Measurements from ENCODE around the gene MT1F. TPM values are rescaled to one million over a fixed set of nuclear protein-coding genes. Genes with fewer than 3 reads are reported as not detected.

Gene MT1F
- total and polyA plus RNA-seq, 10 of the 15 experiments (the other 5 are each of a cell fraction or from before 2014, with no cell fraction given), result 0.28 to 2.5 (median 1.1) TPM; not detected in 1

DNA sequence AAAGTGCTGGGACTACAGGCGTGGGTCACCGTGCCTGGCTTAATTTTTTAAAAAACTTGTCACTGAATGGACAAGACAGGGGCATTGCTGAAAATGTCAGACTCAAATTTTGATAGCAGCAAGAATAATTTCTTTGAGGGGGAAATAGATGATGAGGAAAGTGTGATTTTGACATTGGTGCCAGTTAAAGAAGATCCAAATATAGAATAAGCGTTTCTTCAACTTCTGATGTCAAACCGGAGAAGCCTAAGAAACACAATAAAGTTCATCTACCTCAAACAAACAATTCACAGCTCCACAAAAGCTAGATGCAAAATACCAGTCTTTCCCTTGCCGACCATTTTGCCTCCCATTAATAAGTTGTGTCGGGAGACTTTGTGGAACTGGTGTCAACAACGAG lies 29.0 kb downstream of the MT1F start (continued):
- TF ChIP-seq CUX1 (IDR thresholded peaks at IDR 0.05; ENCODE audit: insufficient replicate concordance, low read depth, low read length) (no peak), ZBED1 (IDR thresholded peaks at IDR 0.05; ENCODE audit: borderline replicate concordance) (no peak), POLR2AphosphoS5 (IDR thresholded peaks at IDR 0.05; ENCODE audit: low read length) (no peak), MTA3 (IDR thresholded peaks at IDR 0.05; ENCODE audit: borderline replicate concordance, low read length) (no peak), STAT1 (conservative IDR thresholded peaks at IDR 0.05) (no peak)

GRCh38 chr16:56688762-56689161 lies 31.0 kb downstream of the MT1F start:
- CTCF ChIA-PET, result no interaction called here
- H3K4me2 ChIP-seq (ENCODE audit: control insufficient read depth, insufficient read depth), result no peak overlapping the region
- intact Hi-C loops (cut with micrococcal nuclease; ENCODE audit: unreplicated experiment) (no loop called here), in situ Hi-C loops (cut with MboI) (loop anchor here (25.0 kb wide), 1 partner anchor 751 kb away; no protein-coding TSS in a partner anchor)
- H3K36me3 ChIP-seq (ENCODE audit: control insufficient read depth in 2 of 2, insufficient read depth in 2 of 2, low read length in 1 of 2), result no peaks in the 10 kb centered on the region
- no peaks in the 10 kb centered on the region for H3K9me3 ChIP-seq (replicated peaks; ENCODE audit: control insufficient read depth, insufficient read depth, low read length)
- H3K79me2 ChIP-seq (ENCODE audit: control insufficient read depth, insufficient read depth, low read length), result no peaks in the 10 kb centered on the region
- BruUV-seq (replicated peaks), result no TSS peak
- no peak for ATAC-seq
- WGBS (ENCODE audit: insufficient coverage, insufficient replicate concordance, low lambda C conversion rate, missing lambda C conversion rate), result 0% methylated on average over 1 of the region's 1 CpG
- POLR2A ChIA-PET, result no interaction called here
- H3K9ac ChIP-seq (ENCODE audit: control insufficient read depth, insufficient read depth, low read length), result no peak overlapping the region
- no peaks in the 10 kb centered on the region for H4K20me1 ChIP-seq (ENCODE audit: control insufficient read depth, insufficient read depth)
- no peaks in the 10 kb centered on the region for H3K4me1 ChIP-seq (ENCODE audit: control insufficient read depth, insufficient read depth, low read length)
- no peak overlapping the region for H2AFZ ChIP-seq (ENCODE audit: control insufficient read depth, low read depth, low read length)
- no peak overlapping the region for H3K4me3 ChIP-seq
- no peak overlapping the region for H3K27ac ChIP-seq (ENCODE audit: control insufficient read depth, insufficient read depth)
- SMC1A ChIA-PET (ENCODE audit: uncharacterized antibody, unreplicated experiment), result no interaction called here
- RAD21 ChIA-PET (ENCODE audit: unreplicated experiment), result interaction anchor here (1.3 kb wide), 1 partner anchor 13 kb away, joined by 4 read pairs; no protein-coding TSS in a partner anchor
- no peaks in the 10 kb centered on the region; a peak in 1 of 4 replicates for H3K27me3 ChIP-seq (replicated peaks in 1 of 2; ENCODE audit: control insufficient read depth in 2 of 2, insufficient read depth in 2 of 2, low read length in 1 of 2)
- no peak for DNase-seq (ENCODE audit: low read depth, low spot score)
- no peak for FAIRE-seq
- no peak for TF ChIP-seq WRNIP1 (IDR thresholded peaks at IDR 0.05; ENCODE audit: borderline replicate concordance, low read depth, low read length)
- TF ChIP-seq MAX (IDR thresholded peaks at IDR 0.05; ENCODE audit: low read depth, low read length), result no peak
- no peak for TF ChIP-seq FOXM1 (IDR thresholded peaks at IDR 0.05; ENCODE audit: low read depth, low read length)
- no peak for TF ChIP-seq BCL3 (IDR thresholded peaks at IDR 0.05; ENCODE audit: borderline replicate concordance, insufficient read depth, low read depth, low read length, poor library complexity, severe bottlenecking)
- no peak for TF ChIP-seq RUNX3 (IDR thresholded peaks at IDR 0.05; ENCODE audit: low read length)
- TF ChIP-seq BRCA1 (IDR thresholded peaks at IDR 0.05; ENCODE audit: low read depth, low read length), result no peak
- TF ChIP-seq SREBF2 (IDR thresholded peaks at IDR 0.05; ENCODE audit: low read length), result no peak
- TF ChIP-seq, protein P1, sequence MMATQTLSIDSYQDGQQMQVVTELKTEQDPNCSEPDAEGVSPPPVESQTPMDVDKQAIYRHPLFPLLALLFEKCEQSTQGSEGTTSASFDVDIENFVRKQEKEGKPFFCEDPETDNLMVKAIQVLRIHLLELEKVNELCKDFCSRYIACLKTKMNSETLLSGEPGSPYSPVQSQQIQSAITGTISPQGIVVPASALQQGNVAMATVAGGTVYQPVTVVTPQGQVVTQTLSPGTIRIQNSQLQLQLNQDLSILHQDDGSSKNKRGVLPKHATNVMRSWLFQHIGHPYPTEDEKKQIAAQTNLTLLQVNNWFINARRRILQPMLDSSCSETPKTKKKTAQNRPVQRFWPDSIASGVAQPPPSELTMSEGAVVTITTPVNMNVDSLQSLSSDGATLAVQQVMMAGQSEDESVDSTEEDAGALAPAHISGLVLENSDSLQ (IDR thresholded peaks at IDR 0.05), result no peak
- no peak for TF ChIP-seq TBL1XR1 (IDR thresholded peaks at IDR 0.05; ENCODE audit: low read depth, low read length)

Measured in GM12878 (cell line).